IMR-90 (cell line): ENCODE results near the gene KCNQ1. TPM values are rescaled to one million over a fixed set of nuclear protein-coding genes. Genes with fewer than 3 reads are reported as not detected.

Experiments used
- ATAC-seq: fragments of 200-7000 bp; cut with Tn5 transposase; 2 replicates; pipeline ENCODE4 v1.9.1; 2020; ENCODE audit warnings: low read depth, mild to moderate bottlenecking, moderate library complexity
- BruUV-seq: library from RNA; stranded (reverse); fragments of 400-500 nt; replicated peaks from 2 replicates; lab custom pipeline; 2021; lab: Mats Ljungman, UMichigan
- CTCF ChIA-PET: fragments of 300-600 bp; formaldehyde crosslinking; extraction: SDS; loops from one replicate; lab custom pipeline; 2021; ENCODE audit warnings: antibody characterized with exemption; lab: Yijun Ruan, JAX
- POLR2A ChIA-PET: fragments of 300-600 bp; sonication (Branson Sonifier 250); formaldehyde crosslinking; loops from one replicate; lab custom pipeline; 2022; ENCODE audit warnings: antibody characterized with exemption; ENCODE audit not compliant: unreplicated experiment; lab: Charles Lee
- DNase-seq: peaks from one replicate; pipeline ENCODE4 v3.0.0; 2013
- H2AFZ ChIP-seq: replicated peaks from 2 replicates; pipeline ENCODE3; 2013; ENCODE audit warnings: low read length, mild to moderate bottlenecking; ENCODE audit not compliant: poor library complexity
- H2AK5ac ChIP-seq: 2 replicates; pipeline ENCODE4 v1.6.1; 2013; ENCODE audit warnings: low read depth, low read length, inconsistent platforms
- H2AK9ac ChIP-seq: replicated peaks from 2 replicates; pipeline ENCODE3; 2013; ENCODE audit warnings: mild to moderate bottlenecking, low read depth, low read length, moderate library complexity; ENCODE audit not compliant: poor library complexity
- H2BK120ac ChIP-seq: 2 replicates; pipeline ENCODE4 v1.6.1; 2013; ENCODE audit warnings: low read depth, low read length, inconsistent platforms
- H2BK15ac ChIP-seq: 3 replicates; pipeline ENCODE4 v1.6.1; 2013; ENCODE audit warnings: low read depth, low read length, inconsistent platforms
- H2BK20ac ChIP-seq: 2 replicates; pipeline ENCODE4 v1.6.1; 2013; ENCODE audit warnings: low read depth, mild to moderate bottlenecking, inconsistent platforms, low read length, moderate library complexity
- H2BK5ac ChIP-seq: 2 replicates; pipeline ENCODE4 v1.6.1; 2013; ENCODE audit warnings: mild to moderate bottlenecking, low read depth, low read length, inconsistent platforms; ENCODE audit not compliant: poor library complexity, severe bottlenecking
- H3K14ac ChIP-seq: replicated peaks from 2 replicates; pipeline ENCODE4 v1.6.1; 2013; ENCODE audit warnings: low read depth, low read length, inconsistent platforms
- H3K18ac ChIP-seq: 2 replicates; pipeline ENCODE4 v1.6.1; 2013; ENCODE audit warnings: low read depth, low read length, control low read depth
- H3K23ac ChIP-seq: 2 replicates; pipeline ENCODE4 v1.6.1; 2013; ENCODE audit warnings: low read depth, low read length, inconsistent platforms
- H3K27ac ChIP-seq: 2 replicates; pipeline ENCODE4 v1.5.1; 2013; ENCODE audit warnings: mild to moderate bottlenecking, control low read depth, low read length; ENCODE audit not compliant: insufficient read depth
- H3K27me3 ChIP-seq: 2 replicates; pipeline ENCODE4 v1.6.1; 2013; ENCODE audit warnings: low read length; ENCODE audit not compliant: control insufficient read depth, insufficient read depth
- H3K36me3 ChIP-seq: 2 replicates; pipeline ENCODE4 v1.6.1; 2013; ENCODE audit warnings: low read length, mixed read lengths; ENCODE audit not compliant: control insufficient read depth, insufficient read depth
- H3K4ac ChIP-seq: 2 replicates; pipeline ENCODE4 v1.6.1; 2013; ENCODE audit warnings: low read depth, low read length, inconsistent platforms
- H3K4me1 ChIP-seq: 2 replicates; pipeline ENCODE4 v1.6.1; 2013; ENCODE audit warnings: low read length, mixed read lengths; ENCODE audit not compliant: control insufficient read depth, insufficient read depth
- H3K4me2 ChIP-seq: 2 replicates; pipeline ENCODE4 v1.6.1; 2013; ENCODE audit warnings: low read depth, mild to moderate bottlenecking, control low read depth, low read length, moderate library complexity
- H3K4me3 ChIP-seq: 2 replicates; pipeline ENCODE4 v1.5.1; 2013; ENCODE audit warnings: low read depth, mild to moderate bottlenecking, control low read depth, low read length, moderate library complexity; ENCODE audit not compliant: insufficient read depth
- H3K56ac ChIP-seq: 2 replicates; pipeline ENCODE4 v1.6.1; 2013; ENCODE audit warnings: low read length, inconsistent platforms; ENCODE audit not compliant: insufficient read depth; ENCODE audit errors: extremely low read depth
- H3K79me1 ChIP-seq, 2 experiments: 2 replicates each; pipeline ENCODE4 v1.6.1; 2013; ENCODE audit warnings: low read length in 2 of 2, inconsistent platforms in 1 of 2, low read depth in 1 of 2
- H3K9ac ChIP-seq: 2 replicates; pipeline ENCODE4 v1.6.1; 2013; ENCODE audit warnings: low read depth, low read length, control low read depth
- H3K9me1 ChIP-seq: 2 replicates; pipeline ENCODE4 v1.6.1; 2013; ENCODE audit warnings: low read length, inconsistent platforms; ENCODE audit not compliant: insufficient read depth
- H3K9me3 ChIP-seq: 2 replicates; pipeline ENCODE4 v1.6.1; 2013; ENCODE audit warnings: low read length; ENCODE audit not compliant: control insufficient read depth, insufficient read depth
- H4K20me1 ChIP-seq: 2 replicates; pipeline ENCODE4 v1.6.1; 2013; ENCODE audit warnings: low read length, inconsistent platforms; ENCODE audit not compliant: insufficient read depth
- H4K5ac ChIP-seq: 2 replicates; pipeline ENCODE4 v1.6.1; 2013; ENCODE audit warnings: mild to moderate bottlenecking, low read depth, low read length, control low read depth
- H4K8ac ChIP-seq, 2 experiments: 2 replicates each; pipeline ENCODE4 v1.6.1; 2013; ENCODE audit warnings: low read depth in 2 of 2, low read length in 2 of 2, control low read depth in 1 of 2, inconsistent platforms in 1 of 2
- H4K91ac ChIP-seq: 2 replicates; pipeline ENCODE4 v1.6.1; 2013; ENCODE audit warnings: low read depth, low read length, inconsistent platforms; ENCODE audit not compliant: insufficient read depth
- BHLHE40 ChIP-seq: fragments of 150-350 bp; IDR thresholded peaks from 2 replicates; pipeline ENCODE4 v1.6.1; 2016; ENCODE audit warnings: mild to moderate bottlenecking, low read depth, low read length
- CEBPB ChIP-seq: IDR thresholded peaks from 2 replicates; pipeline ENCODE4 v1.6.1; 2012; ENCODE audit warnings: low read depth, low read length, improper control_type of control experiment
- CHD1 ChIP-seq: IDR thresholded peaks from 2 replicates; pipeline ENCODE4 v1.6.1; 2012; ENCODE audit warnings: low read depth, low read length, improper control_type of control experiment
- FOS ChIP-seq: fragments of 150-350 bp; IDR thresholded peaks from 2 replicates; pipeline ENCODE4 v1.6.1; 2016; ENCODE audit warnings: low read depth, low read length
- MAFK ChIP-seq: IDR thresholded peaks from 2 replicates; pipeline ENCODE4 v1.6.1; 2012; ENCODE audit warnings: low read depth, low read length, improper control_type of control experiment
- MAZ ChIP-seq: IDR thresholded peaks from 2 replicates; pipeline ENCODE4 v1.6.1; 2012; ENCODE audit warnings: low read depth, mild to moderate bottlenecking, low read length, improper control_type of control experiment, moderate library complexity, borderline replicate concordance
- MXI1 ChIP-seq: IDR thresholded peaks from 2 replicates; pipeline ENCODE4 v1.6.1; 2012; ENCODE audit warnings: low read depth, mild to moderate bottlenecking, low read length, moderate library complexity, borderline replicate concordance
- NFE2L2 ChIP-seq: fragments of 150-350 bp; IDR thresholded peaks from 2 replicates; pipeline ENCODE4 v1.6.1; 2016; ENCODE audit warnings: low read depth, mild to moderate bottlenecking, low read length
- POLR2A ChIP-seq: IDR thresholded peaks from 2 replicates; pipeline ENCODE4 v1.6.1; 2012; ENCODE audit warnings: mild to moderate bottlenecking, low read depth, low read length
- RAD21 ChIP-seq: IDR thresholded peaks from 2 replicates; pipeline ENCODE4 v1.6.1; 2012; ENCODE audit warnings: low read length, improper control_type of control experiment
- RCOR1 ChIP-seq: IDR thresholded peaks from 2 replicates; pipeline ENCODE4 v1.6.1; 2012; ENCODE audit warnings: mild to moderate bottlenecking, low read length, improper control_type of control experiment; ENCODE audit not compliant: insufficient replicate concordance
- SMC3 ChIP-seq: fragments of 150-350 bp; IDR thresholded peaks from 2 replicates; pipeline ENCODE4 v1.6.1; 2016; ENCODE audit warnings: low read depth, mild to moderate bottlenecking, antibody characterized with exemption, low read length, moderate library complexity
- WGBS, 2 experiments: methylation state at CpG; one replicate each; pipeline versions ENCODE4 v1.1.5 to v1.1.7; 2013; ENCODE audit warnings: missing lambda C conversion rate in 2 of 2; ENCODE audit not compliant: insufficient read length in 1 of 2; ENCODE audit errors: extremely low coverage in 2 of 2; 5-methylcytosine and 5-hydroxymethylcytosine counted together
- dilution Hi-C: fragments of 300-500 bp; cut with HindIII; formaldehyde crosslinking; loops from one replicate; pipeline ENCODE4 v1.14.3; 2018; ENCODE audit warnings: low sequenced_read_pairs; ENCODE audit not compliant: unreplicated experiment
- in situ Hi-C: fragments of 300-500 bp; cut with MboI; formaldehyde crosslinking; loops from 3 replicates; pipeline ENCODE4 v1.14.3; 2019; ENCODE audit warnings: low sequenced_read_pairs, inconsistent platforms, mixed read lengths
- intact Hi-C: fragments of 100-400 bp; cut with micrococcal nuclease; formaldehyde crosslinking; loops from 2 replicates; pipeline ENCODE4 v1.10.0; 2022
- polyA plus RNA-seq, 3 experiments: library from polyadenylated mRNA; depleted of rRNA; stranded (reverse); fragments of >200 nt; gene quantifications; 2 replicates each; pipeline ENCODE4 v1.2.3, GENCODE V29; 2012; ENCODE audit warnings: low replicate concordance in 1 of 3
- total RNA-seq: library from RNA; depleted of rRNA; stranded (reverse); fragments of >200 nt; gene quantifications from 2 replicates; pipeline ENCODE4 v1.2.3, GENCODE V29; 2012
- TF ChIP-seq, protein P1 (sequence below): fragments of 150-350 bp; IDR thresholded peaks from 2 replicates; pipeline ENCODE4 v1.6.1; 2017; ENCODE audit warnings: mild to moderate bottlenecking, antibody characterized with exemption, low read length, low read depth
- TF ChIP-seq, protein P2 (sequence below): fragments of 150-350 bp; IDR thresholded peaks from 2 replicates; pipeline ENCODE4 v1.6.1; 2016; ENCODE audit warnings: low read depth, mild to moderate bottlenecking, low read length, moderate library complexity, borderline replicate concordance

Gene KCNQ1
- total and polyA plus RNA-seq, 2 of the 4 experiments (the other 2 are of a cell fraction): 0.07 TPM; not detected in 1

DNA sequence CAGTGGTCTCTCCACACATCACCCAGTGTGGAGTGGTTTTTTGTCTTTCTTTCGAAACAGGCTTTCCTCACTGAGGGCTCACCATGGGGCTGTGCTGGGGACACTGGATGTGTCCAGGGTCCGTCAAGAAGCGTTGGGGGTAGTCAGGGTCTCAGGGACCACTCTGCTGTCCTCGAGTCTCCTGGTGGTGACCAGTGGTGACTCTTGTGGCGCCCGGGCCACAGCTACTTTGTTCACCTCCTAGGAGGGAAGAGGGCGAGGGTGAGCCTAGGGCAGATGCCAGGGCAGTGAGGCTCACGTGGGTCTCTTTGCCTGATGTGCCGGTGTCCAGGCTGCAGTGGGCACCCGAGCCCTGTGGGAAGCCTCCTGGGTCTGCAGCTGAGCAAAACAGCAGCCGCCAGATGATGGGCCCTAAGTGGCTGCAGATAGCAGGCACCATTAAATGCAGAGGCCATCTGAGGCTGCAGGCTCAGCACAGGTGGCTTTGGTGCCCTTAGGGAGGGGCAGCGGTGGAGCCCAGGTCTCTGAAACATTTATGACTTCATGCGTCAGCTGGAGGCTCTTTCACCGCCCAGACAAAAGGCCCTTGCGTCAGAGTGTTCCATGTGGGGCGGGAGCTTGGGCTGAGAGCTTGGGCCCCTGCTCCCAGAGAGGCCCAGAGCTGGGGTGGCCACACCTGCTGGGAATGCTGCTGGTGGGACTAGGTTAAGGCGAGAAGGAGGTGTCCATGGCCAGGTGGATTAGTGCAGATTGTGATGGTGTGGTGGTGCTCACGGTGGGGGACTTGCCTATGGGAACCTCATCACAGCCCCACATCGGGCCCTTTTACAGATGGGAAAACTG lies 29.5 kb downstream of the KCNQ1 start (continued):
- TF ChIP-seq CHD1: no peak

DNA sequence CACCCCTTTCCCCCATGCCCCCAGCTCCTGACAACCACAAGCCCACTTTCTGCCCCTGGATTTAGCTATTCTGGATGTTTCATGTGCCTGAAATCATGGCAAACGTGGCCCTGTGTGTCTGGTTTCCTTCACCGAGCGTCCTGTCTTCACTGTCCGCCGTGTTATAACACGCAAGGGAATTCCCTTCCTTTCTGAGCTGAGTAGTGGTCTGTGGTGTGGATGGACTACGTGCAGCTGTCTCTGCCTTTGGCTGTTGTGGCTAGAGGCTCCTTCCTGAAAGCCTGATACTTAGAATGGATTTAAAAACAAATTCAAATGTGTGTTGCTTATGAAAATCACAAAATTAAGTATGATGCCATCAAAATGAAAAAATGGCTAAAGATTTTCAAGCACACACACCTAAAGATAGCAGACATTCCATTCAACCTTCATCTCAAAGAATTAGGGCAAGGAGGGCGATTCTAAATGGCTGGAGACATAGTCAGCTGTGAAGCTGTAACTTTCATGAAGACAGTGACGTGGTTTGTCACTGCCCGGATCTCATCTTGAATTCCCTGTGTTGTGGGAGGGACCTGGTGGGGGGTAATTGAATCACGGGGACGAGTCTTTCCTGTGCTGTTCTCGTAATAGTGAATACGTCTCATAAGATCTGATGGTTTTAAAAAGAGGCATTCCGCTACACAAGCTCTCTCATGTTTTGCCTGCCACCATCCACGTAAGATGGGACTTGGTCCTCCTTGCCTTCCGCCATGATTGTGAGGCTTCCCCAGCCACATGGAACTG lies 30.5 kb downstream of the KCNQ1 start:
- in situ Hi-C loops: no loop called here
- H3K79me1 ChIP-seq: no peaks in the 10 kb centered on the region
- no peak overlapping the region for H3K23ac ChIP-seq
- H3K4me3 ChIP-seq: no peak overlapping the region
- ChIA-PET CTCF (interaction anchor here (0.6 kb wide), 1 partner anchor 57 kb away, joined by 3 read pairs; no protein-coding TSS in a partner anchor), POLR2A (no interaction called here)
- no peak overlapping the region for H2BK20ac ChIP-seq
- H3K27ac ChIP-seq: no peak overlapping the region
- H3K27me3 ChIP-seq: peaks cover 29% of the 10 kb centered on the region
- no peak overlapping the region for H3K4ac ChIP-seq
- no peak overlapping the region for H4K8ac ChIP-seq
- H2BK120ac ChIP-seq: no peak overlapping the region
- H2AK9ac ChIP-seq: no peak overlapping the region
- no peak overlapping the region for H3K18ac ChIP-seq
- DNase-seq: no peak
- no peaks in the 10 kb centered on the region for H3K9me3 ChIP-seq
- H3K9ac ChIP-seq: no peak overlapping the region
- no peaks in the 10 kb centered on the region for H3K9me1 ChIP-seq
- no peaks in the 10 kb centered on the region for H3K4me1 ChIP-seq
- no peak for ATAC-seq
- 80% methylated on average over 1 of the region's 17 CpGs; no CpG with 5 or more reads in 1 of the 2 experiments for WGBS, 2 experiments
- no peak overlapping the region for H2BK15ac ChIP-seq
- no peaks in the 10 kb centered on the region for H3K36me3 ChIP-seq
- H2AK5ac ChIP-seq: no peak overlapping the region
- no peak overlapping the region for H4K5ac ChIP-seq
- no TSS peak for BruUV-seq
- H4K20me1 ChIP-seq: no peaks in the 10 kb centered on the region; the same call in 1 of the 2 replicates
- no peak overlapping the region for H3K14ac ChIP-seq
- intact Hi-C loops: no loop called here
- no peak overlapping the region for H2BK5ac ChIP-seq
- H3K56ac ChIP-seq: no peak overlapping the region
- dilution Hi-C loops: no loop called here
- H4K91ac ChIP-seq: no peak overlapping the region
- H3K4me2 ChIP-seq: no peak overlapping the region
- no peak overlapping the region for H2AFZ ChIP-seq
- TF ChIP-seq, protein P1, sequence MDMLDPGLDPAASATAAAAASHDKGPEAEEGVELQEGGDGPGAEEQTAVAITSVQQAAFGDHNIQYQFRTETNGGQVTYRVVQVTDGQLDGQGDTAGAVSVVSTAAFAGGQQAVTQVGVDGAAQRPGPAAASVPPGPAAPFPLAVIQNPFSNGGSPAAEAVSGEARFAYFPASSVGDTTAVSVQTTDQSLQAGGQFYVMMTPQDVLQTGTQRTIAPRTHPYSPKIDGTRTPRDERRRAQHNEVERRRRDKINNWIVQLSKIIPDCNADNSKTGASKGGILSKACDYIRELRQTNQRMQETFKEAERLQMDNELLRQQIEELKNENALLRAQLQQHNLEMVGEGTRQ: no peak
- TF ChIP-seq MAZ (no peak), BHLHE40 (no peak), POLR2A (no peak), MAFK (no peak), NFE2L2 (no peak), CHD1 (no peak), CEBPB (no peak), RAD21 (no peak), FOS (no peak), SMC3 (no peak), MXI1 (no peak), RCOR1 (no peak)
- TF ChIP-seq, protein P2, sequence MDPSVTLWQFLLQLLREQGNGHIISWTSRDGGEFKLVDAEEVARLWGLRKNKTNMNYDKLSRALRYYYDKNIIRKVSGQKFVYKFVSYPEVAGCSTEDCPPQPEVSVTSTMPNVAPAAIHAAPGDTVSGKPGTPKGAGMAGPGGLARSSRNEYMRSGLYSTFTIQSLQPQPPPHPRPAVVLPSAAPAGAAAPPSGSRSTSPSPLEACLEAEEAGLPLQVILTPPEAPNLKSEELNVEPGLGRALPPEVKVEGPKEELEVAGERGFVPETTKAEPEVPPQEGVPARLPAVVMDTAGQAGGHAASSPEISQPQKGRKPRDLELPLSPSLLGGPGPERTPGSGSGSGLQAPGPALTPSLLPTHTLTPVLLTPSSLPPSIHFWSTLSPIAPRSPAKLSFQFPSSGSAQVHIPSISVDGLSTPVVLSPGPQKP: no peak
